Calu3 (cell line): Measurements from ENCODE around the gene TFDP3. TPM values are rescaled to one million over a fixed set of nuclear protein-coding genes. Genes with fewer than 3 reads are reported as not detected.

Experiments
- BruUV-seq: library from RNA; stranded (reverse); fragments of 400-500 nt; replicated peaks from 2 replicates; lab custom pipeline; 2021; lab: Mats Ljungman, UMichigan
- CTCF ChIA-PET: fragments of 300-600 bp; sonication (Branson Sonifier 250); formaldehyde crosslinking; loops from one replicate; lab custom pipeline; 2022; ENCODE audit warnings: antibody characterized with exemption; lab: Charles Lee
- DNase-seq: peaks from one replicate; pipeline ENCODE4 v3.0.0; 2022
- H3K27ac Mint-ChIP-seq: one replicate; pipeline ENCODE4 v1.8.0; 2022; ENCODE audit warnings: mixed read lengths; ENCODE audit not compliant: unreplicated experiment
- H3K27me3 Mint-ChIP-seq: one replicate; pipeline ENCODE4 v1.8.0; 2022; ENCODE audit warnings: mixed read lengths; ENCODE audit not compliant: unreplicated experiment
- H3K36me3 Mint-ChIP-seq: one replicate; pipeline ENCODE4 v1.8.0; 2022; ENCODE audit warnings: mild to moderate bottlenecking, moderate library complexity, mixed read lengths; ENCODE audit not compliant: insufficient read depth, unreplicated experiment
- H3K4me1 Mint-ChIP-seq: one replicate; pipeline ENCODE4 v1.8.0; 2022; ENCODE audit warnings: mild to moderate bottlenecking, low read depth, mixed read lengths; ENCODE audit not compliant: unreplicated experiment
- H3K4me3 Mint-ChIP-seq: one replicate; pipeline ENCODE4 v1.8.0; 2022; ENCODE audit warnings: mild to moderate bottlenecking, low read depth, moderate library complexity, mixed read lengths; ENCODE audit not compliant: unreplicated experiment
- H3K9me3 Mint-ChIP-seq: one replicate; pipeline ENCODE4 v1.8.0; 2022; ENCODE audit warnings: low read depth, mixed read lengths; ENCODE audit not compliant: unreplicated experiment
- intact Hi-C: fragments of 100-400 bp; cut with micrococcal nuclease; formaldehyde crosslinking; loops from one replicate; pipeline ENCODE4 v1.10.0; 2022; ENCODE audit not compliant: unreplicated experiment
- total RNA-seq: library from RNA; stranded (reverse); gene quantifications from 2 replicates; pipeline ENCODE4 v1.2.3, GENCODE V29; 2022
- TF ChIP-seq, protein P1 (sequence below): fragments of 200-600 bp; IDR thresholded peaks from one replicate; pipeline ENCODE4 v1.8.0; 2022; ENCODE audit warnings: antibody characterized with exemption; ENCODE audit not compliant: unreplicated experiment

TFDP3 gene
- total RNA-seq, 1 experiment from 2014 or later = not detected

- no peaks in the 10 kb centered on the region for H3K36me3 Mint-ChIP-seq
- intact Hi-C loops = loop anchor here (5.0 kb wide), 1 partner anchor 493 kb away; no protein-coding TSS in a partner anchor
- no peak overlapping the region for H3K4me3 Mint-ChIP-seq
- CTCF ChIA-PET = interaction anchor here (1.0 kb wide), 1 partner anchor 133 kb away, joined by 3 read pairs; no protein-coding TSS in a partner anchor
- peaks cover 4% of the 10 kb centered on the region for H3K4me1 Mint-ChIP-seq
- H3K27me3 Mint-ChIP-seq = no peaks in the 10 kb centered on the region
- TF ChIP-seq, protein P1, sequence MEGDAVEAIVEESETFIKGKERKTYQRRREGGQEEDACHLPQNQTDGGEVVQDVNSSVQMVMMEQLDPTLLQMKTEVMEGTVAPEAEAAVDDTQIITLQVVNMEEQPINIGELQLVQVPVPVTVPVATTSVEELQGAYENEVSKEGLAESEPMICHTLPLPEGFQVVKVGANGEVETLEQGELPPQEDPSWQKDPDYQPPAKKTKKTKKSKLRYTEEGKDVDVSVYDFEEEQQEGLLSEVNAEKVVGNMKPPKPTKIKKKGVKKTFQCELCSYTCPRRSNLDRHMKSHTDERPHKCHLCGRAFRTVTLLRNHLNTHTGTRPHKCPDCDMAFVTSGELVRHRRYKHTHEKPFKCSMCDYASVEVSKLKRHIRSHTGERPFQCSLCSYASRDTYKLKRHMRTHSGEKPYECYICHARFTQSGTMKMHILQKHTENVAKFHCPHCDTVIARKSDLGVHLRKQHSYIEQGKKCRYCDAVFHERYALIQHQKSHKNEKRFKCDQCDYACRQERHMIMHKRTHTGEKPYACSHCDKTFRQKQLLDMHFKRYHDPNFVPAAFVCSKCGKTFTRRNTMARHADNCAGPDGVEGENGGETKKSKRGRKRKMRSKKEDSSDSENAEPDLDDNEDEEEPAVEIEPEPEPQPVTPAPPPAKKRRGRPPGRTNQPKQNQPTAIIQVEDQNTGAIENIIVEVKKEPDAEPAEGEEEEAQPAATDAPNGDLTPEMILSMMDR = no peak
- H3K9me3 Mint-ChIP-seq = no peaks in the 10 kb centered on the region
- no peak for DNase-seq
- no peak overlapping the region for H3K27ac Mint-ChIP-seq
- no TSS peak for BruUV-seq
Measured at GRCh38 chrX:133179500-133179899, 38.7 kb downstream of the TFDP3 start.

DNA sequence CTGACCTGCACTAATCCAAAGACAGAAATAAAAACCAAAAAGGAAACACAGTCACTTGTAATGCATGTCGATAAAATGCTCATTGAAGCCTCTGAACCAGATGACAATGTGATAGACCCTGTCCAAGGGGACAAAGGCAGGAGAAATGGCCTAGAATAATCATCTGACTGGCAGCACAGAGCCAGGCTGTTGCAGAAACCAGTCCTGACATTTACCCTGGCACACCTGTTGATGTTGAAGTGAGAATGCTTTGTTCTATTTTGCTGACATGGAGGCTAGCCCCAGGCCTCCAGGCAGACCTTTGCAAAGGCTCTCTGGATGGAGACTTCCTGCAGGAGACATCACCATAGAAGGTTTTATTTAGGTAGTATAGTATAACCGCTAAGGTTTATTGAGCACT lies 41.0 kb downstream of the TFDP3 start:
- intact Hi-C loops = loop anchor here (5.0 kb wide), 1 partner anchor 495 kb away; no protein-coding TSS in a partner anchor
- TF ChIP-seq, protein P1 = no peak
- no TSS peak for BruUV-seq
- Mint-ChIP-seq H3K36me3 (no peaks in the 10 kb centered on the region), H3K9me3 (no peaks in the 10 kb centered on the region), H3K27me3 (no peaks in the 10 kb centered on the region), H3K4me3 (no peak overlapping the region), H3K27ac (no peak overlapping the region), H3K4me1 (peaks cover 3% of the 10 kb centered on the region)
- CTCF ChIA-PET = no interaction called here
- no peak for DNase-seq

- TF ChIP-seq, protein P1 = no peak
- intact Hi-C loops = loop anchor here (5.0 kb wide), 1 partner anchor 497 kb away; no protein-coding TSS in a partner anchor
- H3K36me3 Mint-ChIP-seq = no peaks in the 10 kb centered on the region
Measured at GRCh38 chrX:133175605-133176004, 42.5 kb downstream of the TFDP3 start.

DNA sequence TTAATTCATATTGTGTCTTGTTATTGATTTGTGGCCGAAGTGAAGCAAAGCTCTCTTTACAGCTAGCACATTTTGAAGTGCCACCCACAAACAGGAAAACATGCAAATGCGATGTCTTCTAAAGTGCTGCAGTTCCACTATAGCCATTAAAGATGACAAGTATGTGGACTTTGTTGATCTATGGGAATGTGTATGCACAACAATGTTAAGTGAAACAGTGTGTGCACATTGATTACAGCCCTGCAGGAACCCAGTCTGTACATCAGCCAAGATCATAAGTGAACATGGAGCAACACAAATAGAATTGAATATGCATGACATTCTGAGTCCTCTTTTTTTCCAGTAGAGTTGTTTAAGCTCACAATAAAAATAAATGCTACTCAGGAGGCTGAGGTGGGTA lies 43.0 kb downstream of the TFDP3 start:
- H3K27ac Mint-ChIP-seq = no peak overlapping the region
- no peaks in the 10 kb centered on the region for H3K36me3 Mint-ChIP-seq
- BruUV-seq = no TSS peak
- DNase-seq = no peak
- H3K27me3 Mint-ChIP-seq = no peaks in the 10 kb centered on the region
- intact Hi-C loops = loop anchor here (5.0 kb wide), 1 partner anchor 497 kb away; no protein-coding TSS in a partner anchor
- H3K4me1 Mint-ChIP-seq = peaks cover 8% of the 10 kb centered on the region
- H3K9me3 Mint-ChIP-seq = no peaks in the 10 kb centered on the region
- TF ChIP-seq, protein P1 = no peak
- no peak overlapping the region for H3K4me3 Mint-ChIP-seq
- CTCF ChIA-PET = interaction anchor here (1.9 kb wide), 1 partner anchor 129 kb away, joined by 5 read pairs; no protein-coding TSS in a partner anchor

More at GRCh38 chrX:133175605-133176004, 42.5 kb downstream of the TFDP3 start:
- CTCF ChIA-PET = interaction anchor here (1.9 kb wide), 1 partner anchor 129 kb away, joined by 5 read pairs; no protein-coding TSS in a partner anchor
- Mint-ChIP-seq H3K4me1 (peaks cover 8% of the 10 kb centered on the region), H3K9me3 (no peaks in the 10 kb centered on the region), H3K27me3 (no peaks in the 10 kb centered on the region), H3K27ac (no peak overlapping the region), H3K4me3 (no peak overlapping the region)
- DNase-seq = no peak
- no TSS peak for BruUV-seq
